GM12875 (cell line): ENCODE results near the gene SCAPER.

Experiments
- H3K4me3 ChIP-seq: one replicate; pipeline ENCODE4 v1.5.1; 2011; ENCODE audit warnings: low read depth, low read length, control low read depth
- CTCF ChIP-seq: IDR thresholded peaks from 2 replicates; pipeline ENCODE4 v1.5.1; 2011; ENCODE audit warnings: low read depth, mild to moderate bottlenecking, control low read depth, inconsistent platforms, low read length, moderate library complexity, borderline replicate concordance; ENCODE audit not compliant: insufficient read depth

SCAPER gene

GRCh38 chr15:76809412-76810103, 95.6 kb downstream of the SCAPER start:
- TF ChIP-seq CTCF: no peak
- no peak overlapping the region for H3K4me3 ChIP-seq

- TF ChIP-seq CTCF: no peak
- no peak overlapping the region for H3K4me3 ChIP-seq
These were observed 102.0 kb downstream of the SCAPER start for GRCh38 chr15:76803049-76803571.

- no peak for TF ChIP-seq CTCF
These were observed 102.7 kb downstream of the SCAPER start for GRCh38 chr15:76802411-76802810.

GRCh38 chr15:76799760-76800159, 105.4 kb downstream of the SCAPER start:
- no peak for TF ChIP-seq CTCF
- no peak overlapping the region for H3K4me3 ChIP-seq

More at GRCh38 chr15:76802411-76802810, 102.7 kb downstream of the SCAPER start:
- no peak overlapping the region for H3K4me3 ChIP-seq

GRCh38 chr15:76795217-76795616, 109.9 kb downstream of the SCAPER start:
- no peak for TF ChIP-seq CTCF
- H3K4me3 ChIP-seq: no peak overlapping the region

- no peak for TF ChIP-seq CTCF
These were observed 112.0 kb downstream of the SCAPER start for GRCh38 chr15:76793162-76793561.

GRCh38 chr15:76791511-76791910, 113.6 kb downstream of the SCAPER start:
- no peak overlapping the region for H3K4me3 ChIP-seq
- no peak for TF ChIP-seq CTCF

More at GRCh38 chr15:76793162-76793561, 112.0 kb downstream of the SCAPER start:
- no peak overlapping the region for H3K4me3 ChIP-seq
